Left forelimb (tissue), 1 donor: ENCODE results near the gene SOCS1.

Source experiments
- DNase-seq: peaks from one replicate; pipeline ENCODE4 v3.0.0-alpha.2; 2018; ENCODE audit warnings: low spot score

SOCS1 gene

GRCh38 chr16:11245222-11245737, 10.7 kb downstream of the SOCS1 start:
- no peak for DNase-seq

DNA sequence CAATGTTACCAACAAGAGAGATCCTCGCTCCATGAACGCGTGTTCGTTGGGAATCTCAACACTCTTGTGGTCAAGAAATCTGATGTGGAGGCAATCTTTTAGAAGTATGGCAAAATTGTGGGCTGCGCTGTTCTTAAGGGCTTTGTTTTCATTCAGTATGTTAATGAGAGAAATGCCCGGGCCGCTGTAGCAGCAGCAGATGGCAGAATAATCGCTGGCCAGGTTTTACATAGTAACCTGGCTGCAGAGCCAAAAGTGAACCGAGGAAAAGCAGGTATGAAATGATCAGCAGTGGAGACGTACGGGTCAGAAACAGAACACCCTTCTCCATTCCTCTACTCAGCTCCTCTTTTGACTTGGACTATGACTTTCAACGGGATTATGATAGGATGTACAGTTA, 13.3 kb downstream of the SOCS1 start:
- DNase-seq = no peak

- no peak for DNase-seq
These were observed 14.4 kb downstream of the SOCS1 start for GRCh38 chr16:11241480-11242204.

- DNase-seq = no peak
These were observed 15.1 kb downstream of the SOCS1 start for GRCh38 chr16:11240636-11241473.

DNA sequence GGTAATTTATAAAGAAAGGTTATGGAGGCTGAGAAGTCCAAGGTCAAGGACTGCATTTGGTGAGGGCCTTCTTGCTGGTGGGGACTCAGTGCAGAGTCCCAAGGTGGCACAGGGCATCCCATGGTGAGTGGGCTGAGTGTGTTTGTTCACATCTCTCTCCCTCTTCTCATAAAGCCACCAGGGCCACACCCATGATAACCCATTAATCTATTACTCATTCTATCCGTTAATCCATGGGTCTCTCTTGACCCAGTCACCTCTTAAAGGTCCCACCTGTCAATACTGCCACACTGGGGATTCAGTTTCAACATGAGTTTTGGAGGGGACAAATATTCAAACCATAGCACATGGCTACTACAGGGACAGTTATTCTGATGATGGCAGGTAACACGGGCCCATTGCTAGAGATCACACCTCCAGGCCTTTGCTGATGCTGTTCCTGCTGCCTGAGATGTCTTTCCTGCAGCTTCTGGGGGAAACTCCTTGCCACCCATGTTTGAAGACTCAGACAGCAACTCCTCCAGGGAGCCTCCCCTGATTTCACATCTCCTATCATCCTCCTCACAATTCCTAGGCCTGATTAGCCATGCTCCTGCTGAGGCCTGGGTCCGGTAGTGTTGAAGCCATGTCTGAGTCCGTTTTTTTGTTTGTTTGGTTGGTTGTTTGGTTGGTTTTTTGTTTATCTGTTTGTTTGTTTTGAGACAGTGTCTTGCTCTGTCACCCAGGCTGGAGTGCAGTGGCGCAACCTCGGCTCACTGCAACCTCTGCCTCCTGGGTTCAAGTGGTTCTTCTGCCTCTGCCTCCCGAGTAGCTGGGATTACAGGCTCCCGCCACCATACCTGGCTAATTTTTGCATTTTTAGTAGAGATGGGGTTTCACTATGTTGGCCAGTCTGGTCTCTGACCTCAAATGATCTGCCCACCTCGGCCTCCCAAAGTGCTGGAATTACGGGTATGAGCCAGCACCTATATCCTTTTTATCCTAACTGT, 16.1 kb downstream of the SOCS1 start:
- no peak for DNase-seq

DNA sequence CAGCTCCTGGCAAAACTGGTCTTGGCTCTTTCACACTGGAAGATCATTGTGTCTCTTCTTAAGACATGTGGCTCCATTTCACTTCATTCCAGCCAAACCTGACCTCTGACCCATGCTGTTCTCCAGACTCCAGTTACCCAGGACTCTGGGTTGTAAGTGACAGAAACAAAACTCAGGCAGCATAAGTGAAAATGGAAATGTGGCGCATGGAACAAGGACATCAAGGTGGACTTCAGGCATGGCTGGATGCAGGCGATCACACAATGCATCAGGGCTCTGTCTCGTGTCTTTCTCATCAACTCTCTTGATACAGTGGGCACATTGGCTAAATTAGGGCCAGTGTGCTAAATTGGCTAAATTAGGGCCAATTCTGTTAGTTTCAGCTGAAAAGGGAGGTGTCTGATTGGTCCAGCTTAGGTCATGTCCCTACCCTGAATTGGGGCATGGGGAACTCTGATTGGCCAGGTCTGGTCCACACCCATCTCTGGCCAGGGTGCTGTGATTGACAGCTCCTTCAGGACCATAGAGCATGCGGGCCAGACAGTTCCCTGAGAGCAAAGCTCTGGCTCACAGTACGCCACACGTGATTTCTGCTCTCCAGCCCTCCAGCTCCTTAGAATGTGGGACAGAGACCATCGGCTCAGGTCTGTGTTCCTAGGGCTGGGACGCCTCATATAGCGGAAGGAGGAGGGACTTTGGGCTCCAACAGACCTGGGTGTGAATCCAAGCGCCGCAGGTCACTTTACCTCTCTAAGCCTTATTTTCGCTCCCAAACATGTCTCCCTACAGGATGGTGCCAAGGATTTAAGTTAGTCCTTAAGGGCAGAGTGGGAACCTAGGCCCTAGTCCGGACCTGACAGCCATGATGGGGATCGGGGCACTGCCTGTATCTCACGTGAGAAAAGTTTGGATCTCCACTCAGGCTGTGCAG, 17.5 kb downstream of the SOCS1 start:
- no peak for DNase-seq

DNA sequence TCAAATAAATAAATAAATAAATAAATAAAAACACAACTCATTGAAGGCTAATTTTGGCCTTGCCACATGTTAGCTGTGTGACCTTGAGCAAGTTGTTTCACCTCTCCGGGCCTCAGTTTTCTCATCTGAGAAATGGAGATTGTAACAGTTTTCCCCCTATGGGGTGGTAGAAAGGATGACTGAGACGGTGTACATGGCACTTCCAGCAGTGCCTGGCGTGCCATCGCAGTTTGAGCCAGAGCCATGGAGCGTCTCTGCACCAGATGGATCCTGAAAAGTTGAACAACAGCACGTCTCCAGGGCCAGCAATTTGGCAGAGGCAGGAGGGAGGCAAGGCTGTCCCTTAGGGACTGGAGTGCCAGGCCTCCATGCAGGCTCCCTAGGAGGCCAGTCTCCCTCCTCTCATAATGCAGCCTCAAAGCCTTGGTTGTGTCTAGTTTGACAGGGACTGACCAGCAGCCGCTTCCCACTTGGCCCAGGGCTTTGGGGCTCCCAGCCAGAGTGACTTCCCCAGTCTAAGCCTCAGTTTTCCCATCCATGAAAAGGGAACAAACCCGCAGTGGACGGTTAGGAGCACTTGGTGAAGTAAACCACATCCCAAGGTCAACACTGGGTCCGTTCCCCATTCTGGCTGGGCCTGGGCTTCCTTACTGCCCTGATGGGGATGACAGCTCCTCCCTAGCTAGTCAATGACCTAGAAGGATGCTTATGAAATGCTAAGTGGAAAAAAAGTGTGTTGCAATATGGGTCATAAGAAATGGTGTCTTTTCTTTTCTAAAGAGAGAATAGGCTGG, 19.3 kb downstream of the SOCS1 start:
- DNase-seq = no peak

DNA sequence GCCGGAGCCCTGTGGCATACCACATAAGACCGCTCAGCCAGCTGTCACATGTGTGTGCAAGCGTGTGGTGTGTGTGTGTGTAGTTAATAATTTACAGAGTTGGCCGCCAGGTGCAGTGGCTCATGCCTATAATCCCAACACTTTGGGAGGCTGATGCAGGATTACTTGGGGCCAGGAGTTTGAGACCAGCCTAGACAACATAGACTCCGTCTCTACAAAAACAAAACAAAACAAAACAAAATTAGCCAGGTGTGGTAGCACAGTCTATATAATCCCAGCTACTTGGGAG, 20.4 kb downstream of the SOCS1 start:
- no peak for DNase-seq

GRCh38 chr16:11234884-11235702, 20.9 kb downstream of the SOCS1 start:
- DNase-seq = no peak

GRCh38 chr16:11233727-11234376, 22.2 kb downstream of the SOCS1 start:
- no peak for DNase-seq

DNA sequence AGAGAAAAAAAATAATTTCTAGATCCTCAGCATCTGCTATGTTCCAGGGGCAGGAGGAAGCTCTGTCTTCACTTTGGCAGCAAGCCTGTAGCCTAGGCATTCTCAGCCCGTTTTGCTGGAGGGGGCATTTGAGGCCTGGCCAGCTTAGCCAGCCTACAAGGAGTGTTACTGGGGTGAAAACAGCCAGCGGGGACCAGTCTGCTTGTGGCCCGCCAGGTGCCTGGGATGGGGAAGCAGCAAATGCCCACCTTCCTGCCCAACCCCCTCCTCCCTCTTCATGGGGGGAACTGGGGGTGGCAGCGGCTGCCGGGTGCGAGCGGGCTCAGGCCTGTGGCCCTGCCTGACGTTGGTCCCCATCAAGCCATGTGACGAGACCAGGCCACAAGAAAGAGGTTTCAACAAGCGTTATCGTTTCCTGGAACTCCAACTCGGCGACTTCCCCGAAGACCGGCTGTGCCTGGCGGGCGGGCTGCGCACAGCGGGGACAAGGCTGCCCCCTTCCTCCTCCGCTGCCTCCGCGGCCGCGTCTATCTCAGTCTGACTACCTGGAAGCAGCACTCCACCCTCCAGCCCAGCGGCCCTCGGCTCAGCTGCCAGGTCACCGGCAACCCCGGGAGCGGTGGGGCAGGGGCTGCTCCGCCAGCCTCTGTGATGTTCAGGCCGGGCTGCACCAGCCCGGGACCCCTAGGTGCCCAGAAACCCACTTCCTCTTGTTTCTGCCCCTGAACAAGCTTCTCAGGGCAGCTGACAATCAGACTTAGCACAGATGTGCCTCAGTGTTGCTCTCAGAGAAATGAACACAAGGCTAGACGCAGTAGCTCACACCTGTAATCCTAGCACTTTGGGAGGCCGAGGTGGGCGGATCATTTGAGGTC, 22.9 kb downstream of the SOCS1 start:
- no peak for DNase-seq

GRCh38 chr16:11232302-11232851, 23.6 kb downstream of the SOCS1 start:
- no peak for DNase-seq

DNA sequence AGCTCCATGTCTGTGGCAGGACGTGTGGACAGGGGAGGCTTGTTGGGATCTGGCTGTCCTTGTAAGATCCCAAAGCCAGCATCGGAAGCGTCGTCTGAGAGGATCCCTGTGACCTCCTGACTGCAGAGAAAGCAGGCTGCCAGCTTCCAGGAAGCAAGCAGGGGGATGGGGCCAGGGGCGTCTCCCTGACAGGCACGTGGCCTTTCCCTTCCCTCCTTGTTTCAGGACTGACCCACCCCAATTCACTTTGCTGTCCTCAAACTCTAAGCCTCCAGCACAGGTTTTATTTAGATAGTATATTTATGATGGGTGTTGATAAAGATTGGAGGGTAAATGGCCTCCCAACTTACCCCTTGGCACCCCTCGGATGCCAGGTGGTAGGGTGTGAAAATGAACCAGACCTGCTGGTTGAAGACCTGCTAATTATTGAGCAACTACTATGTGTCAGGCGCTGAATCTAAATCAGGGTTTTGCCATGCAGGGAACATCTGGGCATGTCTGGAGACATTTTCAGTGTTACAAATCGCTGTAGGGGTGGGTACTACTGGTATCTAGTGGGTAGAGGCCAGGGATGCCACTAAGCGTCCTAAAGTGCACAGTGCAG, 24.5 kb downstream of the SOCS1 start:
- no peak for DNase-seq

DNA sequence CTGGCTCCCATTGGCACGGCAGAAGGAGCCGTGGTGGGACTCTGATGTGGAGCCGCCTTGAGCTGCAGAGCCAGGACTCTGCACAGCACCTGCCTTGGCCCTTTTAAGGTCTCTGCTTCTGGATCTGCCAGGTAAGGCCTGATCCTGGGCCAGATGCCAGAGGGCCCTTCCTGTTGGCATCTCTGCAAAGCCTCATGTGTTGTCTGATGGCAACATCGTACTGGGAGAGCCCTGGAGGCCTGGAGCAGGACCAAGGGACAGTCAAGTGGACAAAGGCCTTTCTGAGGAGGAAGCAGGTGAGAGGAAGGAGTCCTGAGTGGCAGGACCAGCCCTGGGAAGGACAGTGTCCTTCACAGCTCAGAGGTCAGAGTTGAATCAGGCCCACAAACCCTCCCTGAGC, 26.1 kb downstream of the SOCS1 start:
- no peak for DNase-seq

- DNase-seq = no peak
These were observed 26.6 kb downstream of the SOCS1 start for GRCh38 chr16:11229432-11229831.

- DNase-seq = no peak
These were observed 30.1 kb downstream of the SOCS1 start for GRCh38 chr16:11225677-11226549.
